Myocyte (in vitro differentiated cells): Measurements from ENCODE around the gene PGLYRP2. TPM values are rescaled to one million over a fixed set of nuclear protein-coding genes. Genes with fewer than 3 reads are reported as not detected.
"Not testable (repeated sequence)": the region's sequence is repeated elsewhere in the genome, so short reads cannot be mapped to it uniquely, and the experiment has no call there.

Experiments
- DNase-seq: peaks from one replicate; pipeline ENCODE4 v3.0.0-alpha.2; 2012; ENCODE audit warnings: low read depth
- total RNA-seq: library from RNA; depleted of rRNA; stranded (reverse); fragments of >200 nt; gene quantifications from 2 replicates; pipeline ENCODE4 v1.2.3, GENCODE V29; 2014

PGLYRP2 gene
- total RNA-seq, 1 donor from 2014 or later = not detected

DNA sequence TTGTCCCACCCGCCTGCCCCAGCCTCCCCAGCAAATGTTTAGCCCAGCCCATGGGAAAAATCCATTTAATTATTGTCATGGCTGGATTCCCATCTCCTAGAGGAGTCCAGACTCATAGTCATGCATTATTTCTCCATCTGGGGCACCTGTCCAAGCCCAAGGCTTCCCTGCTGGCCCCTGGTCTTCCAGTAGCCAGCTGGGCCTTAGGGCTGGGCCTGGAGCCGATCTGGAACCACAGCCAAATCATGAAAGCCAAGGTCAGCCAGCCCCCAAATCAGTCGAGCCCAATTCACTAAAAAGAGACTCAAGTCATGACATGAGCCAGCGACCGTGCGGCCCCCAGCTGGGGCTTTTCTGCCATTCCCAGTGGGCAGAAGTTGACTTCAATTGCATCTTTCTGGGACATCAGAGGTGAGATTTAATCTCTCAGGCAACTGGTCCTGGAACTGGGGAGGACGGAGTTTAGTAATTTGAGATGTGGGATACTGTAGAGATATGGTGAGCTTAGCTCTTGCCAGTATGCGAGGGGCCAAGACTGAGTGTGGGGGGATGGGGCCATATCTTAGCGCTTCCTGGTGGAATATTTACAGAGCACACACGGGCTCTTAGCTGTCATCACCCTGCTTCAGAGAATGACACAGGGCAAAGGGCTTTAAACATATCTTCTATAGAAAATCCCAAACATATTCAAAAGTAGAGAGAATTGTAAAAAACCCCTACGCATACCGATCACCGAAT is 9.4 kb upstream of the PGLYRP2 start:
- DNase-seq = no peak

DNA sequence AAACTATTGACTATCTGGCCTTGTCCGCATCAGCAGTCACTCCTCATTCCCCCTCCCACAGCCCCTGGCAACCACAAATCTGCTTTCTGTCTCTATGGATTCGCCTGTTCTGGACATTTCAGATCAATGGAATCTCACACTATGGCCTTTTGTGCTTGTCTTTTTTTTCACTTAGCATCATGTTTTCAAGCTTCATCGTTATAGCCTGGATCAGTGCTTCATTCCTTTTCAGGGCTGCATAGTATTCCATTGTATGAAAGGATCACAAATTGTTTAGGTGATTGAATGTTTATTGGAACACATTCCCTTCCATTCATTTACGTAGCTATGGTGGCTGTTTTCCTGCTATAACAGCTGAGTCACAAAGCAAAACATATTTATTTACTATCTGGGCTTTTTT is 7.7 kb upstream of the PGLYRP2 start:
- no peak for DNase-seq

DNA sequence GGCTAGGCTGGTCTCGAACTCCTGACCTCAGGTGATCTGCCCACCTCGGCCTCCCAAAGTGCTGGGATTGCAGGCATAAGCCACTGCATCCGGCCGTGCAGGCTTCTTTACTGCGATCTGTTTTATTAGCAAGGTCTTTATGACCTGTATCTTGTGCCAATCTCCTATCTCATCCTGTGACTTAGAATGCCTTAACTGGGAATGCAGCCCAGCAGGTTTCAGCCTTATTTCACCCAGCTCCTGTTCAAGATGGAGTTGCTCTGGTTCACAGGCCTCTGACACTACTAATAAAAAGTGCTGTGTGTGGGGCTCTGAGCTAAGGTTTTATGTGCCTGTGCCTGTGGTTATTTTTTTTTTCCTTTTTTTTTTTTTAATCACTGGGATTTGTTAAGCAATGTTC is 6.5 kb upstream of the PGLYRP2 start:
- not testable (repeated sequence) for DNase-seq

DNA sequence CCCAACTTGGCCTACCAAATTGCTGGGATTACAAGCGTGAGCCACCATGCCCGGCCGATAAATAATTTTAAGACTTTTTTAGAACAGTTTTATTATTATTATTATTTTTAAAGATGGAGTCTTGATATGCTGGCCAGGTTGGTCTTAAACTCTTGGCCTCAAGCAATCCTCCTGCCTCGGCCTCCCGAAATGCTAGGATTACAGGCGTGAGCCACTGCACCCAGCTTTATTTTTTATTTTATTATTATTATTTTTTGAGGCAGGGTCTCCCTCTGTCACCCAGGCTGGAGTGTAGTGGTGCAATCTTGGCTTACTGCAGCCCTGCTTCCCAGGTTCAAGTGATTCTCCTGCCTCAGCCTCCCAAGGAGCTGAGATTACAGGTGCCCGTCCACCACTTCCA is 1.7 kb upstream of the PGLYRP2 start:
- DNase-seq = not testable (repeated sequence)

DNA sequence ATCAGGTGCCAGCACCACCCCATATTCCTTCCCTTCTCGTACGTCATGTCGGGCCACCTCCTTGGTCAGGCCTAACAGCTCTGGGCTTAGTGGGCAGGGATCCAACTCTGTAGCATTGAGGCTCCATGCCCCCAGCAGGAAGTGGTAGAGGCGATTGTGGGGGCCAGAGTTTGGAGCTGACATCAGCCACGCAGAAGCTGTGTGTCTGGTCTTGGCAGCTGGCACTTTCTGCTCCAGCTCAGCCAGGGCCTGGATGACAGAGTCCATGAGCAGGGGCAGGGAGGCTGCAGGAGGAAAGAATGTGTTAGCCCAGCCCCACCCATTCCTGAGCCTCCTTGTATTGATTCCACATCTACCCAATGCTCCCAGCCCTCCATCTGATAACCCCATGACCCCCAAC is 3.0 kb downstream of the PGLYRP2 start:
- no peak for DNase-seq

DNA sequence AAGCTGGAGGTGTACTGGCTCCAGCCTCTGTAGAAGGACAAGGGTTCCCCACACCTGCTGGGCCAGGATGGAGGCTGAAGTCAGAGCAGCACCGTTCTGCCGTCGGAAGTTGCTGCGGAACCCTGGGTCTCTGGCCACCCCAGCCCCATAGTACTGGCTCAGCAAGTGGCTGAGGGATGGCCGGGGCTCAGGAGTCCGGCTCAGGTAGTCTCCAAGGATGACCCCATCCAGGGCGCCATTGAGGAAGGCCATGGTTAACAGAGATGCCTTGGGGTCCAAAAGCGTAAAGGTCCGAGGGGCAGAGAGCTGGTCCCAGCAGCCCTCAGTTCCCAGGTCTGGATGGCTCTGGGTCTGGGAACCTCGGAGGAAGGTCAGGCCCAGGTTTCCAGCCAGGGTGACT is 3.7 kb downstream of the PGLYRP2 start:
- DNase-seq = no peak

DNA sequence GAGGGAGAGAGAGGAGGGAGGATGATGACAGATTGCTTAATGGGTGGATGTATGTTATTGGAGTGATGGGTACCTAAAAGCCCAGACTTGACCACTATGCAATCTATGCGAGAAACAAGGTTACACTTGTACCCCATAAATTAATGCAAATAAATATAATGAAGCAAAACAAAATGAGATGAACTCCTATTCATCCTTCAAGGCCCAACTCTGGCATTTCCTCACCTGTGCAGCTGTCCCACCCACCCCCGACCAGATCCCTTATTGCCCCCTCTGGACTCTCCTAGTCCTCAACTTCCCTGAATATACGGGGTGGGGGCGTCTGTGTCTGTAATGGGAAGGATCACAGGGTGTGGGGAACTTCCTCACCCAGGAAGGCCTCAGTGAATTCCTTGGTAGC is 4.1 kb downstream of the PGLYRP2 start:
- DNase-seq = no peak

DNA sequence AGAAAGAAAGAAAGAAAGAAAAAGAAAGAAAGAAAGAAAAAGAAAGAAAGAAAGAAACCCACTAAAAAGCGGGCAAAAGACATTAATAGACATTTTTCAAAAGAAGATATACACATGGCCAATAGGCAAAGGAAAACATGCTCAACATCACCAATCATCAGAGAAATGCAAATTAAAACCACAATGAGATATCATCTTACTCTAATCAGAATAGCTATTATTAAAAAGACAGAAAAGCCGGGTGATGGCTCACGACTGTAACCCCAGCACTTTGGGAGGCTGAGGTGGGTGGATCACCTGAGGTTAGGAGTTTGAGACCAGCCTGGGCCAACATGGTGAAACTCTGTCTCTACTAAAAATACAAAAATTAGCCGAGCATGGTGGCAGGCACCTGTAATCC is 5.5 kb downstream of the PGLYRP2 start:
- DNase-seq = not testable (repeated sequence)

DNA sequence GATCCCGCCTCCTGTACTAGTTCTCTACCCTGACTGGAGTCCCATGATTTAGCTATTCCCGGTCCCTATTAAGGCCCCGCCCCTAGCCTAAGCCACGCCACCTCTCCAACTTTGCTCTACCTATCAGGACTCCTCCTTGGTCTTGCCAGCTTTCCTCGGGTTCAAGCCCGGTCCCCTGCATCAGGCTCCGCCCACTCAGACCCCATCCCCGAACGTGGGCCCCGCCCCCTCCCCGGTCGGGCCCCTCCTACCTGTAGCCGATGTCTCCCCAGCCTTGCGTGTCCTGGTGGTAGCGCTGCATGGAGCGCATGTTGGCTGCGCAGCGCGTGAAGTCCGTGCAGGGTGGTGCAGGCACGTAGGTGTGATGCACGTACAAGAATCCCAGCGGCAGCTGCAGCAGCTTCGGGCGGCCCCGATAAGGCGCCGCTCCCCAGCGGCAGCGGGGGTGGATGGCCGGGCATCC is 7.6 kb downstream of the PGLYRP2 start:
- no peak for DNase-seq

DNA sequence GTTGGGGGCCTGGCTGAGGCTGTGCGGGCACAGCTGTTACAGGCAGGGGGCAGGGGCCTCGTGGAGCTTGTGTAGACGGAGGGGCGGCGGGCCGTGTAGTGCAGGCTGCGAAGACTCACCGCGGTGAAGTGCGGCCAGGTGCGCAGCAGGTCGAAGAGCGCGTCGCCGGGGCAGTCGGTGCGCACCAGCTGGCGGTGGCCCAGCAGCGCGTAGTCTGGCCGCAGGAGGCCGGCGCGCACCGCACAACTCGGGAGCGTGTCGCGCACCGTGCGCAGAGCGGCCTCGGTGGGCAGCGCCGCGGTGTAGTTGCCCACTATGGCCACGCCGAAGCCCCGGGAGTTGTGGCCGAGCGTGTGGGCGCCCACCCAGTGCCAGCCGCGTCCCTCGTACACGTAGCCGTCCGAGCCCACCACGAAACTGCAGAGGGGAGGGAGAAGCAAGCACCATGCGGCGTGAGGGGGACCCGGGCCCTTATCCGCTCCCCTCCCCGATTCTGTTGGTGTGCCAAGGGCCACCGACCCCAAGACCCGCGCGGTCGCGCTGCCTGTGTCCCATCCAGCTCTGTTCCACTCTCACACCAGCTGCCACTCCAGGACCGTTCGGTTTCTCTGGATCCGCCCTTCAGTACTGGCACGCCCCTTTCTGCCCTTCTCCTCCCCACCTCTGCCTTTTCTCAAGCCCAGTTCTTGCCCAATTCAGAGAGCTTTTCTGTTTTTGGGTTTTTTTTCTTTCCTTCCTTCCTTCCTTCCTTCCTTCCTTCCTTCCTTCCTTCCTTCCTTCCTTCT is 9.6 kb downstream of the PGLYRP2 start:
- no peak for DNase-seq

DNA sequence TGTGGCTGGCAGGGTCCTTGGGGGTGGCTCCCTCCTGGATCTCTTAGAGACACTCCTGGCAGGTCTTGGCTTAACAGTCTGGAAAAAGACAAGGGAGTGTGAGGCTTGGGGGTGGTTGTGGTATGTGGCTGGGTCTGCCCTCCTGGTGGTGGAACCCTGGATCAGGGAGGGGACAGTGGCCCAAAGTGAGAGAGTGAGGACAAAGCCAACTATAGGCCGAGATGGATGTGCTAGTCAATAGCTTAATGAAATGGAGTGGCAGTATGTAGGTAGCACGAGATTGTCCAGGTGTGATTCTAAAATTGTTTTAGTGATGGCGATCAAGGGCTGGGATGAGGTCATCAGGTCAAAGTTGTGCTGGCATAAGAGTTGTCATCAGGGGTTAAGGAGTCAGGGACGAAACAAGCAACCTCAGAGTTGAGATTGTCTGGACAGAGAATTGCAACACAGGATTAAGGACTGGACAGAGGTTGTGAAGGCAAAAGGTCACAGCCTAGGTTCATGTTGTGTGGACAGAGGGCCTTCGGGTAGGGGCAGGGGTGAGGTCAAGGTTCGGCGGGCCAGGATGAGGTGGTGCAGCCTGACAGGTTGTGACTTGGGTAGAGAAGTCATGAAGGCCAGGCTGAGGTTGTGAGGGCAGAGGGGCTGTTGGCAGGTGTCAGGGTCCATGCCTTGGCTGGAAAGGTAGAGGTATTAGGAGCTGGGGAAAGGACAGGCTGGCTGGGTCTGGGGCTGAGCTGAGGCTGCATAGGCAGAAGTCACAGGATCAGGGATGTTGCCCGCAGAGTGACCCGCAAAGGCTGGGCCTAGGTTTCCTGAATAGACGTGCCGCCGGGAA is 10.4 kb downstream of the PGLYRP2 start:
- no peak for DNase-seq

DNA sequence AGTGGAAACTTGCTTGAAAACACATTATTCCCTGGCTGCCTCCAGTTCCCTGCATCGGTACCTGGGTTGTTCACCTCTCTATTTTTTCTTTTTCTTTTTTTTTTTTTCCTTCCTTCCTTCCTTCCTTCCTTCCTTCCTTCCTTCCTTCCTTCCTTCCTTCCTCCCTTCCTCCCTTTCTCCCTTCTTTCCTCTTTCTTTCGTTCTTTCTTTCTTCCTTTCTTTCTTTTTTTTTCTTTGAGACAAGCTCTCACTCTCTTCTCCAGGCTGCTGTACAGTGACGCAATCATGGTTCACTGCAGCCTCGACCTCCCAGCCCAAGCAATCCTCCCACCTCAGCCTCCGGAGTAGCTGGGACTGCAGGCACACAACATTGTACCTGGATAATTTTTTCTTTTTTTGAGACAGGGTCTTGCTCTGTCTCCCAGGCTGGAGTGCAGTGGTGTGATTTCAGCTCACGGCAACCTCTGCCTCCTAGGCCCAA is 11.5 kb downstream of the PGLYRP2 start:
- DNase-seq = no peak

DNA sequence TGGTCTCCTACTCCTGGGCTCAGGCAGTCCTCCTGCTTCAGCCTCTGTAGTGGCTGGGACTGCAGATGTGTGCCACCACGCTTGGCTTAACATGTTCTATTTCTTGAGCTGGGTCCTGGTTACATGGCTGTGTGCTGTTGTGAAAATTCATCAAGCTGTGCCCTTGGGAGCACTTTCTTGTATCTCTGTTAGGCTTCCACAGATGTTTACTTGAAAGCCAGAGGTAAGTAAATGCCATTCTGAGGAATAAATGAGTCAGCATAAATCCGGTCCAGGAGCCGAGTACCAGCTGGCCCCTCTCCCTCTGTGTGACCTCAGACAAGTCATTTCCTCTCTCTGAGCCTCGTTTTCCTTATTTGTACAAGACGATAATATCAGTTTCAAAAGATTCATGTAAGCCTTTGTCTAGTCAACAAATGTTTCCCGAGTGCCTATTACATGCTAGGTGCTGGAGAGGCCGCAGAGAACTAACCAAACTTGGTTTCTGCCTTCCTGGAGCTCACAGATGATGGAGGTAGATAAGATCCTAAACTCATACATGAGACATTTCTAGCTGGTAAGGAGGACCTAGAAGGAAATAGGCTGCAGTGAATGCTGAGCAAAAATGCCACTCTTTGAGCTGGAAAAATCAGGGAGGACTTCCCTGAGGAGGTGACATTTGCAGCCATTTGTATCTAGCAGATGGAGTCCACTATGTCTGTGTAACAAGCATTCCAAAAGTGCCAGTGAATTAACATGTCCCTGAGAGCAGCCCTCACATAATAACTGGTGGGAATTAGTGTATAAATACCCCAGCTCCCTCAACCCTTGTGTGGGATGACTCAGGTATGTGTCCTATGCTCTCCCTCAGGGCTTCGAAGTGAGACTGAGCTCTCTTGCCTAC is 12.2 kb downstream of the PGLYRP2 start:
- no peak for DNase-seq

DNA sequence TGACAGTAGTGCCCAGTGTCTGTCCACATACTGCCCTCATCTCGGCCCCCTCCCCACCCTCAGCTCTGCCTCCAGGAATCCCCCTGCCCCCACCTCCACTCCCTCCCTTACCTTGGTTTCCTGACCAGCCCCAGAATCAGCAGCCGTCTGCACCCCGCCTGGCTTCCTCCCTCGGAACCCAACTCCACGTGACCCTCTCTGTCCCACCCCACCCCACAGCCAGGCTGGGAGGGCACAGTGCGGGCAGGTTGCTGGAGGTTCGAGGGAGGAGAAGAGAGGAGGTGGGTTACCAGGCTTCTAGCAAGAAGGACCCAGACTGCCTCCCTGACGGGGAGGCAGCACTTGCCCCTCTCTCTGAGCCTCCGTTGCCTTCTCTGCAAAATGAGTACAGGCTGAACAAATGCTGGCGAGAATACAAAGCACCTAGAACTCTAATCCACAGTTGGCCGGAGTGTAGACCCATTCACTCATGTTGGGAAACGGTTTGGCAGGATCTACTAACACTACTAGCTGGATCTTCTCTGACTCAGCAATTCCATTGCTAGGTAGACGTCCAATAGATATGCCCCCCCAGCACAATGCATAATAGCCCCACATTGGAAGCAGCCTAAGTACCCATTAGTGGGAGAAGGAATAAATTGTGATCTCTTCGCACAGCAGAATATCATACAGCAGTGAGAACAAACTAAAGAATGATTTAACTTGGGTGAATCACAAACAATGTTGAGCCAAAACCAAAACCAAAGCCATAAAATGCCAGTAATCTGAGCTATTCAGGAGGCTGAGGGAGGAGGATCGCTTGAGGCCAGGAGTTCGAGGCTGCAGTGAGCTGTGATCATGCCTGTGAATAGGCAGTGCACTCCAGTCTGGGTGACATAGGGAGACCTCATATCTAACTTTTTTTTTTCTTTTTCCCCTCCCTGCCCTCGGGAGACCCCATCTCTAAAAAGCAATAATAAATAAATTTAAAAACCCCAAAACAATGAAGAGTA is 14.6 kb downstream of the PGLYRP2 start, which contains the start of gene RASAL3:
Gene RASAL3, minus strand, starts transcription at position 151 of the 992 bp plus-strand sequence. CDS start 186 bp downstream, outside the sequence.
- no peak for DNase-seq

DNA sequence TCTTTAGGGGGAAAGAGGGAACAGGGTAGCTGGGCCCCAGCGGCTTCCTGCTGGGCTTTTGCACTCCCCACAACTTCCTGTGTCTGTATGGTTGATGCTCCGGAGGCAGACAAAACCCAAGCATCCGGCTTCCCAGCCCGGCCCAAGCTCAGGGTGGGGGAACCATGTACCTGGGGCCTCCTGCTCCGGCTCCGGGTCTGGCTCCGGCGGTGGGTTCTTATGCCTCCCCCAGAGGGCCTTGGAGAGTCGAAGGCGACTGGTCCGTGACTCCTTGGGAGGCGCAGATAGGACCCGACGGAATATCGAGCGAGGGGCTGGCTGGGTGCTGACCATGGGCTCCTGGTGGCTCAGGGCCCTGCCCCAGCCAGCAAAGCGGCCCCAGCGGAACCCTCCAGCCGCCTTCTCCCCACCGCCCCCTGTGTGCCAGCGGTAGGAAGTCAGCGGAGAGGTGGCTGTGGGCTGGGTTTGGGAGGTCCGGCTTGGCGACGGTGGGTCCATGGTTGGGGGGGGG is 15.4 kb downstream of the PGLYRP2 start:
- DNase-seq = no peak

DNA sequence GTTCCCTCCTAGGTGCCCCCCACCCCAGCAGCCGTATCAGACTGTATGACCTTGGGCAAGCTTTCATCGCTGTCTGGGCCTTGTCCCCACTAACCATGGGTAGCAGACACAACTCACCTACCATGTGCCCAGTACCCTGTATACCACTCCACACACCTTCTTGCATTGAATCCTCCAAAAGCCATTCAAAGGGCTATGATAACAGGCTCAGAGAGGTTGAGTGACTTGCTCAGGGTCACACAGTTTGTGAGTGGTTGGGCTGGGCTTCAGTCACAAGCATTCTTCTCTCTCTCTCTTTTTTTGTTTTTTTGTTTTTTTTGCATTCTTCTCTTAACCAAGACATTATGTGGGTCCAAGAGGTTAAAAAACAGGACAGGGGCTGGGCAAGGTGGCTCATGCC is 17.6 kb downstream of the PGLYRP2 start:
- DNase-seq = no peak

DNA sequence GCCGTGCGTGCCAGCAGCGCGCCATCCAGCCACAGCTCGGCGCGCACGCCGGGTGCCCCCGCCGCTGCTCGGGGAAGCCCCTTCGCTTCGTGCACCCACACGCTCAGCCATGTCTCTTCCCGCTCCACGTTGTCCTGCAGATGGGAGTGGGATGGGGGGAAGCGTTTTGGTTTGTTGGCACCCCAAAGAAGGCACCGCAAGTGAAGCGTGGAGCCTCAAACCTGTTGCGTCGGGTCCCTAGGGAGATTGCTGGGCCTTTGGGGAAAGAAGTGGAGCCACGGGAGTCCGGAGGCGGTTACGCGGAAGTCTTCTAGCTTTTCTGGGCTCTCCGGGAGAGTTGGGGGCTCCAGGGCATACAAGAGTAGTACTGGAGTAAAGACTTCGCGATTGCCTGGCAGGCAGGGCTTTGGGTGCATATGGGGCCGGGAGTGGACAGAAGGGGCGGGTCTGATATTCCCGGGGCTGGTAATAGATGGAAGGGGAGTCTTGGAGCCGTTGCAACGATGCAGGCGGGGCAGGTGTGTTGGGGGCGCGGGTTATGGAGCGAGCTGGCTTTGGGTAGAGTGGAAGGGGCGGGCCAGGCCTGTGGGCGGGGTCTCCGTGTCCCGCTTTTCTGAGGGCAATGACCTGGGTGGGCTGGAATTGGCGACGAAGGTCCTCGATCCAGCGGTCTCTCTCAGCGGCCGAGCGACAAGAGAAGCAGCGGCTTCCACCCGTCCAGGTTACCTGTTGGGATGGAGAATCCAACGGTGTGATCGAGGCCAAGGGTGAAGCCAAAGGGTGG is 21.4 kb downstream of the PGLYRP2 start:
- DNase-seq = no peak
